NCI-H510A treated with DMSO at 0.1 percent for 48 hours (cell line): ENCODE measurements around the gene TTLL8.

Source experiments
- DNase-seq: peaks from one replicate; lab custom pipeline; 2025; lab: John Stamatoyannopoulos, UW

Gene TTLL8

GRCh38 chr22:50040717-50041116 lies 17.4 kb downstream of the TTLL8 start:
- no peak for DNase-seq

GRCh38 chr22:50039669-50040443 lies 18.2 kb downstream of the TTLL8 start:
- no peak for DNase-seq

- DNase-seq, result no peak
These were observed 21.9 kb downstream of the TTLL8 start for GRCh38 chr22:50035976-50036724.

- no peak for DNase-seq
These were observed 22.8 kb downstream of the TTLL8 start for GRCh38 chr22:50035131-50035881.

- DNase-seq, result no peak
These were observed 23.7 kb downstream of the TTLL8 start for GRCh38 chr22:50034126-50035081.

GRCh38 chr22:50032941-50033601 lies 25.0 kb downstream of the TTLL8 start:
- DNase-seq, result no peak

GRCh38 chr22:50032109-50032871 lies 25.8 kb downstream of the TTLL8 start:
- DNase-seq, result no peak

GRCh38 chr22:50031189-50032091 lies 26.7 kb downstream of the TTLL8 start:
- DNase-seq, result no peak

GRCh38 chr22:50030297-50031188 lies 27.6 kb downstream of the TTLL8 start:
- peak; percentile 37 for DNase-seq

GRCh38 chr22:50027639-50028537 lies 30.2 kb downstream of the TTLL8 start:
- no peak for DNase-seq

- DNase-seq, result no peak
These were observed 32.1 kb downstream of the TTLL8 start for GRCh38 chr22:50025993-50026392.

- no peak for DNase-seq
These were observed 35.8 kb downstream of the TTLL8 start for GRCh38 chr22:50022171-50022819.

- DNase-seq, result no peak
These were observed 37.5 kb downstream of the TTLL8 start for GRCh38 chr22:50020606-50021005.

- no peak for DNase-seq
These were observed 38.8 kb downstream of the TTLL8 start for GRCh38 chr22:50019316-50019715.

GRCh38 chr22:50018608-50019285 lies 39.4 kb downstream of the TTLL8 start:
- no peak for DNase-seq

GRCh38 chr22:50017701-50018224 lies 40.3 kb downstream of the TTLL8 start:
- DNase-seq, result no peak
